ENCODE data around the gene PHF20. TPM values are rescaled to one million over a fixed set of nuclear protein-coding genes. Genes with fewer than 3 reads are reported as not detected.

PHF20 gene
- total and polyA plus RNA-seq, 2 of the 13 experiments (the other 11 are each of a cell fraction or from before 2014, with no cell fraction given): 22.8 to 34.1 TPM

DNA sequence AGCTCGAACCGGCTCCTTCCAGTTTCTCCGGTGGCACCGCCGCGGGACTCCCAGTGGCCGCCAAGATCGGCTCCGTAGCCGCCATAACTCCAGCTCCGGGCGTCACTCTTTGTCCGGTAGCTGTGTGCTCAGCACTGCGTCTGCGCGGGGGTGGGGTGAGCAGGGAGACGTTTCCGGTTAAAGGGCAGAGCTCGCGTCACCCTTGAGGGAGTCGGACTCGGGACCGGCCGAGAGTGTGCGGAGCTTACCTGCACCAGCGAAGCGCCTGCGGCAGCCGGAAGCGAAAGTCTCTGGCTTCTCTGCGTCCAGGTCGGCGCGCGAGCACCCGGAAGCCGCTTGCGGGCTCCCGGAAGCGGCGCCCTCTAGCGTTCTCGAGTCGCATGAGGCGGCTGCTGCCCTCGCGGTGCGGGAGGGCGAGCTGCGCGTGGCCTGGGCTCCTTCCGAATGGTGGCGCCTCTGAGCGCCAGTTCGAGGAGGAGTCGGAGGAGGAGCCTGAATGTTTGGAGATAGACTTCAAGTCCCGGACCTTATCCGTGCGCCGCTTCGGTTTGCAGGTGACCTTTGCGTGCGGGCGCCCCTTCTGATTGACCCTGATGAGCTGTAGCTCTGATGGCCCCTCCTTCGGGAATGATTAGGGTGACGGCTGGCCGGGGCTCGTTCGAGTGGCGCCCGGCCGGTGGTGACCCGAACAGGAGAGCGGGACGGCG is 182.5 kb downstream of the PHF20 start, which contains the start of gene SCAND1 (continued):
- TF ChIP-seq, protein P1, sequence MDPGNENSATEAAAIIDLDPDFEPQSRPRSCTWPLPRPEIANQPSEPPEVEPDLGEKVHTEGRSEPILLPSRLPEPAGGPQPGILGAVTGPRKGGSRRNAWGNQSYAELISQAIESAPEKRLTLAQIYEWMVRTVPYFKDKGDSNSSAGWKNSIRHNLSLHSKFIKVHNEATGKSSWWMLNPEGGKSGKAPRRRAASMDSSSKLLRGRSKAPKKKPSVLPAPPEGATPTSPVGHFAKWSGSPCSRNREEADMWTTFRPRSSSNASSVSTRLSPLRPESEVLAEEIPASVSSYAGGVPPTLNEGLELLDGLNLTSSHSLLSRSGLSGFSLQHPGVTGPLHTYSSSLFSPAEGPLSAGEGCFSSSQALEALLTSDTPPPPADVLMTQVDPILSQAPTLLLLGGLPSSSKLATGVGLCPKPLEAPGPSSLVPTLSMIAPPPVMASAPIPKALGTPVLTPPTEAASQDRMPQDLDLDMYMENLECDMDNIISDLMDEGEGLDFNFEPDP (CRISPR knock-in tag; conservative IDR thresholded peaks at IDR 0.05): no peak; the same call in 1 of the 2 replicates
- TF ChIP-seq, protein P2, sequence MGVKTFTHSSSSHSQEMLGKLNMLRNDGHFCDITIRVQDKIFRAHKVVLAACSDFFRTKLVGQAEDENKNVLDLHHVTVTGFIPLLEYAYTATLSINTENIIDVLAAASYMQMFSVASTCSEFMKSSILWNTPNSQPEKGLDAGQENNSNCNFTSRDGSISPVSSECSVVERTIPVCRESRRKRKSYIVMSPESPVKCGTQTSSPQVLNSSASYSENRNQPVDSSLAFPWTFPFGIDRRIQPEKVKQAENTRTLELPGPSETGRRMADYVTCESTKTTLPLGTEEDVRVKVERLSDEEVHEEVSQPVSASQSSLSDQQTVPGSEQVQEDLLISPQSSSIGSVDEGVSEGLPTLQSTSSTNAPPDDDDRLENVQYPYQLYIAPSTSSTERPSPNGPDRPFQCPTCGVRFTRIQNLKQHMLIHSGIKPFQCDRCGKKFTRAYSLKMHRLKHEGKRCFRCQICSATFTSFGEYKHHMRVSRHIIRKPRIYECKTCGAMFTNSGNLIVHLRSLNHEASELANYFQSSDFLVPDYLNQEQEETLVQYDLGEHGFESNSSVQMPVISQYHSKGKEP (CRISPR knock-in tag; IDR thresholded peaks at IDR 0.05): no peak
- TF ChIP-seq, protein P3, sequence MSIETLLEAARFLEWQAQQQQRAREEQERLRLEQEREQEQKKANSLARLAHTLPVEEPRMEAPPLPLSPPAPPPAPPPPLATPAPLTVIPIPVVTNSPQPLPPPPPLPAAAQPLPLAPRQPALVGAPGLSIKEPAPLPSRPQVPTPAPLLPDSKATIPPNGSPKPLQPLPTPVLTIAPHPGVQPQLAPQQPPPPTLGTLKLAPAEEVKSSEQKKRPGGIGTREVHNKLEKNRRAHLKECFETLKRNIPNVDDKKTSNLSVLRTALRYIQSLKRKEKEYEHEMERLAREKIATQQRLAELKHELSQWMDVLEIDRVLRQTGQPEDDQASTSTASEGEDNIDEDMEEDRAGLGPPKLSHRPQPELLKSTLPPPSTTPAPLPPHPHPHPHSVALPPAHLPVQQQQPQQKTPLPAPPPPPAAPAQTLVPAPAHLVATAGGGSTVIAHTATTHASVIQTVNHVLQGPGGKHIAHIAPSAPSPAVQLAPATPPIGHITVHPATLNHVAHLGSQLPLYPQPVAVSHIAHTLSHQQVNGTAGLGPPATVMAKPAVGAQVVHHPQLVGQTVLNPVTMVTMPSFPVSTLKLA (IDR thresholded peaks at IDR 0.05): peak; percentile 89
- TF ChIP-seq KAT8 (CRISPR knock-in tag; IDR thresholded peaks at IDR 0.05) (peak; percentile 100), ZMYM2 (CRISPR knock-in tag; IDR thresholded peaks at IDR 0.05) (peak; percentile 59; the same call in 1 of the 2 replicates), ZNF749 (CRISPR knock-in tag; IDR thresholded peaks at IDR 0.05; ENCODE audit: borderline replicate concordance) (peak; percentile 89), NR2C2 (CRISPR knock-in tag; IDR thresholded peaks at IDR 0.05; ENCODE audit: borderline replicate concordance) (peak; percentile 98), SRSF9 (IDR thresholded peaks at IDR 0.05; ENCODE audit: borderline replicate concordance, insufficient read depth, low read depth, low read length, poor library complexity, severe bottlenecking) (no peak), ZNF33B (CRISPR knock-in tag; IDR thresholded peaks at IDR 0.05) (peak; percentile 96), RELA (CRISPR knock-in tag; IDR thresholded peaks at IDR 0.05) (peak; percentile 83), ZNF17 (CRISPR knock-in tag; IDR thresholded peaks at IDR 0.05) (no peak), ZNF317 (CRISPR knock-in tag; IDR thresholded peaks at IDR 0.05) (peak; percentile 96), TCF12 (IDR thresholded peaks at IDR 0.05) (no peak), TCF12 (CRISPR knock-in tag; IDR thresholded peaks at IDR 0.05) (peak; percentile 93), ZNF782 (CRISPR knock-in tag; IDR thresholded peaks at IDR 0.05; ENCODE audit: borderline replicate concordance) (no peak; the same call in none of the 2 replicates), SOX13 (IDR thresholded peaks at IDR 0.05) (0 out of 2 replicates have a peak, but pooled peaks have one; percentile 33), SOX13 (CRISPR knock-in tag; conservative IDR thresholded peaks at IDR 0.05 in 1 of 2, IDR thresholded peaks at IDR 0.05 in 1 of 2) (peak in 1 of 2 experiments; percentile 83; a peak in 2 of 4 replicates), ATF1 (CRISPR knock-in tag; IDR thresholded peaks at IDR 0.05) (peak; percentile 39; the same call in 1 of the 2 replicates)
- TF ChIP-seq, protein P4, sequence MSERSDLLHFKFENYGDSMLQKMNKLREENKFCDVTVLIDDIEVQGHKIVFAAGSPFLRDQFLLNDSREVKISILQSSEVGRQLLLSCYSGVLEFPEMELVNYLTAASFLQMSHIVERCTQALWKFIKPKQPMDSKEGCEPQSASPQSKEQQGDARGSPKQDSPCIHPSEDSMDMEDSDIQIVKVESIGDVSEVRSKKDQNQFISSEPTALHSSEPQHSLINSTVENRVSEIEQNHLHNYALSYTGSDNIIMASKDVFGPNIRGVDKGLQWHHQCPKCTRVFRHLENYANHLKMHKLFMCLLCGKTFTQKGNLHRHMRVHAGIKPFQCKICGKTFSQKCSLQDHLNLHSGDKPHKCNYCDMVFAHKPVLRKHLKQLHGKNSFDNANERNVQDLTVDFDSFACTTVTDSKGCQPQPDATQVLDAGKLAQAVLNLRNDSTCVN (CRISPR knock-in tag; IDR thresholded peaks at IDR 0.05; ENCODE audit: borderline replicate concordance): peak; percentile 79; the same call in 1 of the 2 replicates
- TF ChIP-seq, protein P5, sequence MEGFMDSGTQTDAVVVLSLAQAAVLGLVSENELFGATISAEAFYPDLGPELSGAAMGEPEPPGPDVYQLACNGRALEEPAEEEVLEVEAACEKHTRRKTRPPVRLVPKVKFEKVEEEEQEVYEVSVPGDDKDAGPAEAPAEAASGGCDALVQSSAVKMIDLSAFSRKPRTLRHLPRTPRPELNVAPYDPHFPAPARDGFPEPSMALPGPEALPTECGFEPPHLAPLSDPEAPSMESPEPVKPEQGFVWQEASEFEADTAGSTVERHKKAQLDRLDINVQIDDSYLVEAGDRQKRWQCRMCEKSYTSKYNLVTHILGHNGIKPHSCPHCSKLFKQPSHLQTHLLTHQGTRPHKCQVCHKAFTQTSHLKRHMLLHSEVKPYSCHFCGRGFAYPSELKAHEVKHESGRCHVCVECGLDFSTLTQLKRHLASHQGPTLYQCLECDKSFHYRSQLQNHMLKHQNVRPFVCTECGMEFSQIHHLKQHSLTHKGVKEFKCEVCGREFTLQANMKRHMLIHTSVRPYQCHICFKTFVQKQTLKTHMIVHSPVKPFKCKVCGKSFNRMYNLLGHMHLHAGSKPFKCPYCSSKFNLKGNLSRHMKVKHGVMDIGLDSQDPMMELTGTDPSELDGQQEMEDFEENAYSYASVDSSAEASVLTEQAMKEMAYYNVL (CRISPR knock-in tag; IDR thresholded peaks at IDR 0.05; ENCODE audit: borderline replicate concordance): peak; percentile 98
